ENCODE data around the gene TRPC4. TPM values are rescaled to one million over a fixed set of nuclear protein-coding genes. Genes with fewer than 3 reads are reported as not detected.

TRPC4 gene
- polyA plus RNA-seq, 2 of the 4 experiments (the other 2 are of a cell fraction) = 0.04 to 0.05 TPM

DNA sequence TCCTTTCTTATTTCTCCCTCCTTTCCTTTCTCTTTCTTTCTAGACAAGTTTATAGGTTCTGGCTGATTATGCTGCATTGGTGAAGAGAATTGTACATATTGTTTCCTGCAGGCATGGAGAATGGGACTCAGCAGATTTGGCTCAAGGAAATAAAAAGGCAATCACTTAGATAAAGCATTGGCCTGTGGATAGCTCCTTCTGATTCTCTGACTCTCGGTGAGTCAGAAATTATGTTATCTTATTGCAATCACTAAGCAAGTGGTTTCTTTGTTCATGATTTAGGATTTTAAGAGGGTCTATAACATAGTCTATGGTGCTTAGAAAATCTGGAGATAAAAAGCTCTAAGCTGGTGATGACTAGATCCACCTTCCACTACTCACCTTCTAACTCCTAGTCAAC, 217.0 kb downstream of the TRPC4 start:
- FAIRE-seq (no peak), ATAC-seq (no peak), DNase-seq (ENCODE audit: low read depth in 1 of 2, low spot score in 1 of 2) (no peak)
- no peak overlapping the region for H3K4me2 ChIP-seq
- H3K4me1 ChIP-seq = peaks cover 22% of the 10 kb centered on the region
- POLR2A ChIA-PET = no interaction called here
- no peaks in the 10 kb centered on the region for H3K9me3 ChIP-seq
- no peak for TF ChIP-seq RFX5 (IDR thresholded peaks at IDR 0.05)
- TF ChIP-seq, protein P1, sequence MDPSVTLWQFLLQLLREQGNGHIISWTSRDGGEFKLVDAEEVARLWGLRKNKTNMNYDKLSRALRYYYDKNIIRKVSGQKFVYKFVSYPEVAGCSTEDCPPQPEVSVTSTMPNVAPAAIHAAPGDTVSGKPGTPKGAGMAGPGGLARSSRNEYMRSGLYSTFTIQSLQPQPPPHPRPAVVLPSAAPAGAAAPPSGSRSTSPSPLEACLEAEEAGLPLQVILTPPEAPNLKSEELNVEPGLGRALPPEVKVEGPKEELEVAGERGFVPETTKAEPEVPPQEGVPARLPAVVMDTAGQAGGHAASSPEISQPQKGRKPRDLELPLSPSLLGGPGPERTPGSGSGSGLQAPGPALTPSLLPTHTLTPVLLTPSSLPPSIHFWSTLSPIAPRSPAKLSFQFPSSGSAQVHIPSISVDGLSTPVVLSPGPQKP (IDR thresholded peaks at IDR 0.05; ENCODE audit: low read depth, low read length) = no peak
- no peak for TF ChIP-seq RARB (CRISPR knock-in tag; IDR thresholded peaks at IDR 0.05)
- H3K27ac ChIP-seq = no peak overlapping the region
- CTCF ChIA-PET = interaction anchor here (0.6 kb wide), 1 partner anchor 235 kb away, joined by 3 read pairs; no protein-coding TSS in a partner anchor
- no peak overlapping the region for H3K4me3 ChIP-seq
- 65% methylated on average over 1 of the region's 1 CpG for WGBS (ENCODE audit: missing lambda C conversion rate)

DNA sequence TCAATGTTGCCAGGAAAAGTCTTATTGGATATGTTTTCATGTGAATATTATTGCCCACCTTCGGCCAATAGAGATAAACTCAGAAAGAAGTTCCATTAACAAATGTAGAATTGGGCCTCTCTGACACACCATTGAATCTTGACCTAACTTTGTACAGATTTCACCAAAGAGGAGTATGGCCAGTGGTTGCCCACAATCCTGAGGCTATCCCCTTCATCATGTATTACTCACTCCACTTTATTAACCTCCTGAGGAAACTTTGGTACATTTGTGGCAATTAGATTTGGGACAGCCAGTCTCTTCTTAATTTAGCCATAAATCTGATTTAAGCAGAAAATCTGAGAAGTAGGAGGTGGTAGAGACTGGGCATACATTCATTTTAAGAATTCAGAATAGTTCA, 217.7 kb downstream of the TRPC4 start:
- Histone ChIP-seq H3K4me3 (no peak overlapping the region), H3K9me3 (no peaks in the 10 kb centered on the region), H3K4me1 (peaks cover 16% of the 10 kb centered on the region), H3K27ac (no peak overlapping the region), H3K4me2 (no peak overlapping the region)
- ChIA-PET CTCF (interaction anchor here (0.6 kb wide), 1 partner anchor 236 kb away, joined by 3 read pairs; no protein-coding TSS in a partner anchor), POLR2A (no interaction called here)
- no peak for ATAC-seq
- no peak for FAIRE-seq
- TF ChIP-seq HOXA7 (CRISPR knock-in tag; IDR thresholded peaks at IDR 0.05) (no peak), BHLHE40 (IDR thresholded peaks at IDR 0.05; ENCODE audit: low read depth, low read length) (no peak), CHD4 (IDR thresholded peaks at IDR 0.05; ENCODE audit: borderline replicate concordance) (no peak), EHMT2 (IDR thresholded peaks at IDR 0.05; ENCODE audit: low read depth) (no peak), RAD21 (conservative IDR thresholded peaks at IDR 0.05 in 1 of 2, IDR thresholded peaks at IDR 0.05 in 1 of 2) (no peak), FOSB (CRISPR knock-in tag; IDR thresholded peaks at IDR 0.05) (no peak), MAZ (IDR thresholded peaks at IDR 0.05; ENCODE audit: borderline replicate concordance, low read depth, low read length) (no peak)
- TF ChIP-seq, protein P2, sequence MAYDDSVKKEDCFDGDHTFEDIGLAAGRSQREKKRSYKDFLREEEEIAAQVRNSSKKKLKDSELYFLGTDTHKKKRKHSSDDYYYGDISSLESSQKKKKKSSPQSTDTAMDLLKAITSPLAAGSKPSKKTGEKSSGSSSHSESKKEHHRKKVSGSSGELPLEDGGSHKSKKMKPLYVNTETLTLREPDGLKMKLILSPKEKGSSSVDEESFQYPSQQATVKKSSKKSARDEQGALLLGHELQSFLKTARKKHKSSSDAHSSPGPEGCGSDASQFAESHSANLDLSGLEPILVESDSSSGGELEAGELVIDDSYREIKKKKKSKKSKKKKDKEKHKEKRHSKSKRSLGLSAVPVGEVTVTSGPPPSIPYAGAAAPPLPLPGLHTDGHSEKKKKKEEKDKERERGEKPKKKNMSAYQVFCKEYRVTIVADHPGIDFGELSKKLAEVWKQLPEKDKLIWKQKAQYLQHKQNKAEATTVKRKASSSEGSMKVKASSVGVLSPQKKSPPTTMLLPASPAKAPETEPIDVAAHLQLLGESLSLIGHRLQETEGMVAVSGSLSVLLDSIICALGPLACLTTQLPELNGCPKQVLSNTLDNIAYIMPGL (CRISPR knock-in tag; IDR thresholded peaks at IDR 0.05; ENCODE audit: borderline replicate concordance) = no peak
- TF ChIP-seq, protein P1 (IDR thresholded peaks at IDR 0.05; ENCODE audit: low read depth, low read length) = no peak
- WGBS (ENCODE audit: missing lambda C conversion rate) = 29% methylated on average over 1 of the region's 1 CpG
- no peak for DNase-seq (ENCODE audit: low read depth in 1 of 2, low spot score in 1 of 2)

DNA sequence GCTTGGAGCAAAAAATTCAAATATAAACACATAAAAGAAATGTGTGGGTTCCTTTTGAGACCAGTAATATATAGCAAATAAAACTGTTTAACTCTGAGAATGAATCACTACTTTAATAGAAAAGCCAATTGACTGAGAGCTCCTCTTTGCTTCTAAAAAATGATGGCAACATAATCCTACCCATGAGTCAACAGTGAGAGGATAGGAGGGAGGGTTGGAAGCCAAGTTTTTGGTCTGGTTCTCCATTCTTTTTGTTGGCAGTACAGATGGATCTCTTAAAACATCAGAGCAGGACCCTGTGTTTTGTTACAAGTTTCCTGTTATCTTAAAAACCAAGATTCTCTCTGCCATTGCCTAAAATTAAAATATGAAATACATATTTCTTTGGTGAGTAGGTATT, 221.0 kb downstream of the TRPC4 start:
- no peak for DNase-seq (ENCODE audit: low read depth in 1 of 2, low spot score in 1 of 2)

More for the DNA sequence above, 221.0 kb downstream of the TRPC4 start:
- H3K4me2 ChIP-seq = no peak overlapping the region
- ChIA-PET CTCF (no interaction called here), POLR2A (no interaction called here)
- 0 out of 3 replicates have a peak, but pooled peaks cover 6% of the 10 kb centered on the region for H3K4me1 ChIP-seq
- no peak overlapping the region for H3K27ac ChIP-seq
- no peak overlapping the region for H3K4me3 ChIP-seq
- ATAC-seq (no peak), FAIRE-seq (no peak)
- H3K9me3 ChIP-seq = no peaks in the 10 kb centered on the region
- TF ChIP-seq, protein P2 (CRISPR knock-in tag; IDR thresholded peaks at IDR 0.05; ENCODE audit: borderline replicate concordance) = no peak
- TF ChIP-seq, protein P3, sequence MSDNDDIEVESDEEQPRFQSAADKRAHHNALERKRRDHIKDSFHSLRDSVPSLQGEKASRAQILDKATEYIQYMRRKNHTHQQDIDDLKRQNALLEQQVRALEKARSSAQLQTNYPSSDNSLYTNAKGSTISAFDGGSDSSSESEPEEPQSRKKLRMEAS (IDR thresholded peaks at IDR 0.05) = no peak
- no peak for TF ChIP-seq EP300 (IDR thresholded peaks at IDR 0.05)
- no peak for TF ChIP-seq POLR2A (IDR thresholded peaks at IDR 0.05; ENCODE audit: low read length)
- no peak for TF ChIP-seq RNF2 (IDR thresholded peaks at IDR 0.05; ENCODE audit: borderline replicate concordance, low read depth)
- no peak for TF ChIP-seq NR3C1 (IDR thresholded peaks at IDR 0.05)
- TF ChIP-seq POLR2AphosphoS2 (conservative IDR thresholded peaks at IDR 0.05; ENCODE audit: low read length) = no peak
- TF ChIP-seq FOSB (CRISPR knock-in tag; IDR thresholded peaks at IDR 0.05) = no peak
- no peak for TF ChIP-seq EHMT2 (IDR thresholded peaks at IDR 0.05; ENCODE audit: low read depth)
- TF ChIP-seq RAD21 (conservative IDR thresholded peaks at IDR 0.05 in 1 of 2, IDR thresholded peaks at IDR 0.05 in 1 of 2) = no peak
- no peak for TF ChIP-seq BHLHE40 (IDR thresholded peaks at IDR 0.05; ENCODE audit: low read depth, low read length)
- TF ChIP-seq SREBF2 (IDR thresholded peaks at IDR 0.05) = no peak
- no peak for TF ChIP-seq SMC3 (IDR thresholded peaks at IDR 0.05)
- no peak for TF ChIP-seq FOSL2 (IDR thresholded peaks at IDR 0.05)
- no peak for TF ChIP-seq FOSL2 (CRISPR knock-in tag; IDR thresholded peaks at IDR 0.05)

All from A549 (cell line).